Lung (tissue), 12 donors: ENCODE measurements around the gene VAT1L. TPM values are rescaled to one million over a fixed set of nuclear protein-coding genes. Genes with fewer than 3 reads are reported as not detected.

ENCODE experiments used
- ATAC-seq: fragments of 200-7000 bp; cut with Tn5 transposase; one replicate; pipeline ENCODE4 v1.9.1; 2020; ENCODE audit warnings: moderate number of reproducible peaks; ENCODE audit not compliant: insufficient read depth, low FRiP score
- DNase-seq, 3 donors: peaks; one replicate each; pipeline ENCODE4 v3.0.0-alpha.2; 2013 to 2017
- H3K27ac ChIP-seq, 2 donors: one replicate each; pipeline ENCODE4 v1.5.1; 2013; ENCODE audit warnings: mild to moderate bottlenecking in 2 of 2, moderate library complexity in 2 of 2, control low read depth in 1 of 2, inconsistent platforms in 1 of 2, low read depth in 1 of 2, low read length in 1 of 2
- H3K27me3 ChIP-seq, 3 donors: one replicate each; pipeline ENCODE4 v1.5.1; 2013; ENCODE audit warnings: low read length in 2 of 3; ENCODE audit not compliant: control insufficient read depth in 3 of 3, insufficient read depth in 3 of 3
- H3K36me3 ChIP-seq, 4 donors: one replicate each; pipeline ENCODE4 v1.5.1; 2013; ENCODE audit warnings: low read length in 4 of 4, mild to moderate bottlenecking in 1 of 4, moderate library complexity in 1 of 4; ENCODE audit not compliant: control insufficient read depth in 4 of 4, insufficient read depth in 4 of 4
- H3K4me1 ChIP-seq, 5 donors: one replicate each; pipeline ENCODE4 v1.5.1; 2013; ENCODE audit warnings: low read length in 5 of 5, mild to moderate bottlenecking in 2 of 5, moderate library complexity in 1 of 5; ENCODE audit not compliant: control insufficient read depth in 5 of 5, insufficient read depth in 5 of 5
- H3K4me3 ChIP-seq: one replicate; pipeline ENCODE4 v1.5.1; 2013; ENCODE audit warnings: mild to moderate bottlenecking, control low read depth, moderate library complexity
- H3K9ac ChIP-seq, 2 donors: one replicate each; pipeline ENCODE4 v1.5.1; 2013; ENCODE audit warnings: low read length in 2 of 2, control low read depth in 1 of 2; ENCODE audit not compliant: insufficient read depth in 1 of 2
- H3K9me3 ChIP-seq, 4 donors: one replicate each; pipeline ENCODE4 v1.5.1; 2013; ENCODE audit warnings: low read length in 3 of 4, mild to moderate bottlenecking in 1 of 4, moderate library complexity in 1 of 4; ENCODE audit not compliant: control insufficient read depth in 4 of 4, insufficient read depth in 3 of 4
- WGBS, 2 donors: extraction: QIAGEN DNeasy Blood & Tissue Kit; methylation state at CpG; one replicate each; pipeline ENCODE4 v1.1.7; 2013; 5-methylcytosine and 5-hydroxymethylcytosine counted together
- polyA plus RNA-seq, 2 donors: library from polyadenylated mRNA; stranded (reverse); fragments of 200-250 nt; gene quantifications; one replicate each; pipeline ENCODE4 v1.2.1, GENCODE V29; 2013
- total RNA-seq, 2 donors: library from RNA; depleted of rRNA in 1 of 2; stranded (reverse); fragments of >200 nt in 1 of 2; gene quantifications; one replicate each; pipeline ENCODE4 v1.2.1, GENCODE V29; 2014 to 2021
- TF ChIP-seq, protein P1 (sequence below): IDR thresholded peaks from 2 replicates; pipeline ENCODE4 v1.5.1; 2012; ENCODE audit warnings: mild to moderate bottlenecking; ENCODE audit errors: control extremely low read depth, extremely low read depth
- donor health status: control.
- donor health status: control.
- donor health status: Bipolar disorder and iron deficiency.
- donor health status: healthy.
- donor health status: DM: yes; HTN: yes; CAD: no.

VAT1L gene
- total and polyA plus RNA-seq, 4 donors: 0.14 to 3.3 (median 0.26) TPM

DNA sequence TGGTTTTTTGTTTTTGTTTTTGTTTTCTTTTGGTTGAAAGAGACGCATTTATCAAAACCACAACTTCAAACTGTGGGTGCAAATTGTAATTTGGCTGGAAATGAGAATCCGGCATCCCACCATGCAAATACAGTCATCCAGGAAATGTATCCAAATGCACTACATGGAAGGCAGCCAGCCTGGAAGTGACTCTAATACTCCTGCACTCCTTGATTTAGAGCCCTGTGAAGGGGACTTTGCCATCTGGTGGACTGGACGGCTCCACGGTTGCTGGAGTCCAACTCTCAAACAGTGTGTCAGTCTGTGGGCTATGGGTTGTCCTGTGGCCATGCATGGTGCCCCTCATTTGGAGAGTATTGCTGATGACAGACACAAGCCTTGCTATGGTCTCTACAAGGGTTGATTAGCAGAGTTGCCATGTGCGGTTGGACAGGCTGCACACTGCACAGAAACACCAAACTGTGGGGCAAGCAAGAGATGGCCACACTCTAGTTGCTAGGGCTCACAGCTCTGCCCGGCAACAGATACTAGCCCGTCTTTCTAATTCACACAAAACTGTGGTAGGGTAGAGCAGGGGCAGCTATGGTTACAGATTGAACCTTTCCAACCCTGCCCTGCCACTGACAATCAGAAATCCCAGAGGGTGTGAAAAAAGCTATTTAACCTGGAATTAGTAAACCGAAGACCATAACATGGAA, 62.4 kb downstream of the VAT1L start:
- no peak overlapping the region for H3K9ac ChIP-seq
- DNase-seq (peak in 2 of 3 donors; percentile 28 to 51), ATAC-seq (no peak)
- H3K4me3 ChIP-seq: no peak overlapping the region
- H3K27ac ChIP-seq: no peak overlapping the region
- no peaks in the 10 kb centered on the region for H3K9me3 ChIP-seq
- H3K4me1 ChIP-seq: no peaks in the 10 kb centered on the region
- no peaks in the 10 kb centered on the region for H3K27me3 ChIP-seq
- TF ChIP-seq, protein P1, sequence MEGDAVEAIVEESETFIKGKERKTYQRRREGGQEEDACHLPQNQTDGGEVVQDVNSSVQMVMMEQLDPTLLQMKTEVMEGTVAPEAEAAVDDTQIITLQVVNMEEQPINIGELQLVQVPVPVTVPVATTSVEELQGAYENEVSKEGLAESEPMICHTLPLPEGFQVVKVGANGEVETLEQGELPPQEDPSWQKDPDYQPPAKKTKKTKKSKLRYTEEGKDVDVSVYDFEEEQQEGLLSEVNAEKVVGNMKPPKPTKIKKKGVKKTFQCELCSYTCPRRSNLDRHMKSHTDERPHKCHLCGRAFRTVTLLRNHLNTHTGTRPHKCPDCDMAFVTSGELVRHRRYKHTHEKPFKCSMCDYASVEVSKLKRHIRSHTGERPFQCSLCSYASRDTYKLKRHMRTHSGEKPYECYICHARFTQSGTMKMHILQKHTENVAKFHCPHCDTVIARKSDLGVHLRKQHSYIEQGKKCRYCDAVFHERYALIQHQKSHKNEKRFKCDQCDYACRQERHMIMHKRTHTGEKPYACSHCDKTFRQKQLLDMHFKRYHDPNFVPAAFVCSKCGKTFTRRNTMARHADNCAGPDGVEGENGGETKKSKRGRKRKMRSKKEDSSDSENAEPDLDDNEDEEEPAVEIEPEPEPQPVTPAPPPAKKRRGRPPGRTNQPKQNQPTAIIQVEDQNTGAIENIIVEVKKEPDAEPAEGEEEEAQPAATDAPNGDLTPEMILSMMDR: no peak
- 76 to 87% methylated on average over 8 of the region's 8 CpGs for WGBS, 2 donors
- no peaks in the 10 kb centered on the region for H3K36me3 ChIP-seq

DNA sequence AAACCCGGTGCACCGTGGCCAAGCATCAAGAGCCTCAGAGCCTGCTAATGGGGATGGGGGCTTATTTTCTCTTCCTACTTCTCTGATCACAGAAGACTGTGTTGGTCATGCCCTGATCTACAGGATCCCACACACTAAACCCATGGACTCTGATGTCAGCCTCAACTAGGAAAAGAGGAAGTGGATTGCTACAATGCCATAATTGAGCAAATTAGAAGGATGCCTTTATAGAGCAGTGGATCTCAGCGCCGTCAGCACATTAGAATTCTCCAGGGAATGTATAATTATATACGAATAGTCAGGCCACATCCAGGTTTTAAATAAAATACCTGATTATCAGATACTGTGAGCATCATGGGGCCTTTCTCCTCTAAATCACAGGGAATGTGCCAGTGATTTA, 64.8 kb downstream of the VAT1L start:
- H3K27ac ChIP-seq: no peak overlapping the region
- no peaks in the 10 kb centered on the region for H3K9me3 ChIP-seq
- TF ChIP-seq, protein P1: no peak
- DNase-seq: no peak
- H3K36me3 ChIP-seq: no peaks in the 10 kb centered on the region
- H3K4me1 ChIP-seq: no peaks in the 10 kb centered on the region
- H3K27me3 ChIP-seq: no peaks in the 10 kb centered on the region
- no peak overlapping the region for H3K9ac ChIP-seq
- no peak overlapping the region for H3K4me3 ChIP-seq
- ATAC-seq: no peak
- 91% methylated on average over 5 of the region's 5 CpGs for WGBS, 2 donors

DNA sequence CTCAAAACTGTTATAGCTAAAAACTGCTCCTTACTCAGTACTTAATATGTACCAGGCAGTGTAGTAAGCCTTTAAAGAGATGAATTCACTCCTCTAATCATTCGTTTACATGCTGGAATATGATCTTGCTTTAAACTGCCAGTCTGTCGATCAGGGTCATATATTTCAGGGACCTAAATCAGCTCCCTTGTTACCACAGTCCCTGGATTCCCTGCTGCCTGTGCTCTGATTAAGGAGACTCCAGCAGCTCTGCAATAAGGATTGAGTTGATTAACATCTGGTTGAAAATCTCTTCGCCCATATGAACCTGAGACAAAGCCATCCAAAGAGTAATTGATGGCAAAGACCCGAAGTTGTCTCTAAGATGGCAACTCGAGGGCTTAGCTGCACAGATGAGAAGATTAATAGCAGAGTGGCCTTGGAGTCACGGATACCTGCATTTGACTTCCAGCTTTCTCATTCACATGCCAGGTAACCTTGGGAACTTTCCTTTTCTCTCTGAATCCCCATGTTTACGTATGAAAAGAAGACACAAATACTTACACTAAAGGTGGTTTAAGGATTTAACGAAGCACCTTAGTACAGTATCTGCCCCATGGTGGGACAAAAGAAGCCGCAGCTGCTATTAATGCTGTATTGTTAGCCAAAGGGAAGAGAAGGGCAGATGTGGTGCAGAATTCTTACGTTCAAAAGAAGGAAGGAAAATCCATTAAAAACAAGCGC, 68.2 kb downstream of the VAT1L start:
- ATAC-seq: no peak
- Histone ChIP-seq H3K4me1 (peaks cover 0 to 7% (median 0%) of the 10 kb centered on the region in 5 donors), H3K27me3 (no peaks in the 10 kb centered on the region), H3K4me3 (no peak overlapping the region), H3K9ac (no peak overlapping the region), H3K27ac (no peak overlapping the region), H3K36me3 (no peaks in the 10 kb centered on the region), H3K9me3 (no peaks in the 10 kb centered on the region)
- DNase-seq: no peak
- TF ChIP-seq, protein P1: no peak
- 68 to 74% methylated on average over 11 of the region's 11 CpGs for WGBS, 2 donors
